Esophagus muscularis mucosa (tissue), 4 donors: ENCODE data around the gene PLBD2. TPM values are rescaled to one million over a fixed set of nuclear protein-coding genes. Genes with fewer than 3 reads are reported as not detected.

Experiments
- DNase-seq: peaks from one replicate; pipeline ENCODE4 v3.0.0-alpha.2; 2017; ENCODE audit errors: extremely low spot score
- H3K27ac ChIP-seq, 4 donors: fragments of 200-600 bp; sonication (generic); replicated peaks in 1 of 4; 1 replicate in 3 of 4; 2 replicates in 1 of 4; pipeline ENCODE4 v1.5.1; 2016 to 2019; ENCODE audit warnings: mild to moderate bottlenecking in 1 of 4
- H3K27me3 ChIP-seq, 4 donors: fragments of 200-600 bp; sonication (generic); one replicate each; pipeline versions ENCODE4 v1.5.1 to v1.6.0; 2016 to 2019
- H3K36me3 ChIP-seq, 4 donors: fragments of 200-600 bp; sonication (generic); one replicate each; pipeline ENCODE4 v1.5.1; 2016 to 2019
- H3K4me1 ChIP-seq, 4 donors: fragments of 200-600 bp; sonication (generic); one replicate each; pipeline ENCODE4 v1.5.1; 2016 to 2019
- H3K4me3 ChIP-seq, 4 donors: fragments of 200-600 bp; sonication (generic); 1 replicate in 2 of 4; 2 replicates in 2 of 4; pipeline ENCODE4 v1.5.1; 2016 to 2019; ENCODE audit warnings: mild to moderate bottlenecking in 4 of 4, moderate library complexity in 1 of 4
- H3K9me3 ChIP-seq, 4 donors: fragments of 200-600 bp; sonication (generic); 1 replicate in 3 of 4; 2 replicates in 1 of 4; pipeline ENCODE4 v1.5.1; 2016 to 2019
- CTCF ChIP-seq, 3 experiments: fragments of 200-600 bp in 2 of 3; fragments of 450-650 bp in 1 of 3; sonication (generic) in 2 of 3; IDR thresholded peaks; one replicate each; pipeline ENCODE4 v1.5.1; 2017 to 2019; ENCODE audit warnings: antibody characterized with exemption in 3 of 3, mild to moderate bottlenecking in 2 of 3, moderate library complexity in 1 of 3
- EP300 ChIP-seq: sonication (generic); formaldehyde crosslinking; IDR thresholded peaks from one replicate; pipeline ENCODE4 v1.6.1; 2017; ENCODE audit warnings: antibody characterized with exemption
- POLR2A ChIP-seq: fragments of 450-650 bp; IDR thresholded peaks from one replicate; pipeline ENCODE4 v1.6.1; 2017; ENCODE audit warnings: antibody characterized with exemption, moderate library complexity, mild to moderate bottlenecking, low read depth
- POLR2AphosphoS5 ChIP-seq, 2 donors: sonication (generic); formaldehyde crosslinking; IDR thresholded peaks; one replicate each; pipeline ENCODE4 v1.6.1; 2017; ENCODE audit warnings: antibody characterized with exemption in 2 of 2
- WGBS: methylation state at CpG from one replicate; pipeline ENCODE4 v1.1.5; 2018; 5-methylcytosine and 5-hydroxymethylcytosine counted together
- intact Hi-C: fragments of 100-400 bp; cut with DNase I; formaldehyde crosslinking; loops from one replicate; pipeline ENCODE4 v1.15.1; 2023
- total RNA-seq, 4 donors: library from RNA; depleted of rRNA; stranded (reverse); fragments of >200 nt; gene quantifications; one replicate each; pipeline versions ENCODE4 v1.1.0 to v1.2.1, GENCODE V29; 2016

The PLBD2 gene
- total RNA-seq, 4 donors from 2014 or later, result 30.2 to 60.9 (median 33.1) TPM

GRCh38 chr12:113400362-113400761, 42.0 kb downstream of the PLBD2 start:
- H3K27me3 ChIP-seq, result peaks cover 0 to 60% (median 0%) of the 10 kb centered on the region in 4 donors
- no peak for DNase-seq
- no peak for TF ChIP-seq CTCF (IDR thresholded peaks at IDR 0.05)
- no peak for TF ChIP-seq POLR2A
- no peak for TF ChIP-seq POLR2AphosphoS5 (IDR thresholded peaks at IDR 0.05)
- TF ChIP-seq EP300, result no peak
- WGBS, result 88% methylated on average over 4 of the region's 4 CpGs
- no peak overlapping the region for H3K27ac ChIP-seq
- intact Hi-C loops, result no loop called here
- no peak overlapping the region for H3K4me3 ChIP-seq
- no peaks in the 10 kb centered on the region for H3K9me3 ChIP-seq
- peaks cover 3 to 10% (median 7%) of the 10 kb centered on the region in 4 donors for H3K4me1 ChIP-seq
- H3K36me3 ChIP-seq, result no peaks in the 10 kb centered on the region

GRCh38 chr12:113401066-113402000, 42.9 kb downstream of the PLBD2 start:
- intact Hi-C loops, result no loop called here

GRCh38 chr12:113402586-113403260, 44.3 kb downstream of the PLBD2 start:
- Histone ChIP-seq H3K27me3 (peaks cover 0 to 54% (median 0%) of the 10 kb centered on the region in 4 donors), H3K9me3 (no peaks in the 10 kb centered on the region), H3K36me3 (no peaks in the 10 kb centered on the region), H3K4me3 (no peak overlapping the region), H3K27ac (no peak overlapping the region), H3K4me1 (peaks cover 3 to 10% (median 7%) of the 10 kb centered on the region in 4 donors)
- WGBS, result 91% methylated on average over 18 of the region's 23 CpGs
- no peak for TF ChIP-seq POLR2AphosphoS5 (IDR thresholded peaks at IDR 0.05)
- TF ChIP-seq CTCF (IDR thresholded peaks at IDR 0.05), result no peak
- no peak for TF ChIP-seq EP300
- no peak for TF ChIP-seq POLR2A
- DNase-seq, result no peak
- intact Hi-C loops, result no loop called here

More at GRCh38 chr12:113401066-113402000, 42.9 kb downstream of the PLBD2 start:
- DNase-seq, result no peak
- no peak for TF ChIP-seq POLR2AphosphoS5 (IDR thresholded peaks at IDR 0.05)
- no peak for TF ChIP-seq CTCF (IDR thresholded peaks at IDR 0.05)
- TF ChIP-seq EP300, result no peak
- no peak for TF ChIP-seq POLR2A
- Histone ChIP-seq H3K36me3 (no peaks in the 10 kb centered on the region), H3K27ac (no peak overlapping the region), H3K4me1 (peaks cover 3 to 10% (median 7%) of the 10 kb centered on the region in 4 donors), H3K4me3 (no peak overlapping the region), H3K27me3 (peaks cover 0 to 60% (median 0%) of the 10 kb centered on the region in 4 donors), H3K9me3 (no peaks in the 10 kb centered on the region)
- WGBS, result 75% methylated on average over 13 of the region's 13 CpGs

GRCh38 chr12:113403435-113404415, 45.3 kb downstream of the PLBD2 start, which contains the start of gene SDS:
Gene SDS, minus strand, starts transcription at chr12:113403887. Its CDS starts 4,179 bp downstream, at chr12:113399708.
- peaks cover 3 to 10% (median 7%) of the 10 kb centered on the region in 4 donors for H3K4me1 ChIP-seq
- H3K27me3 ChIP-seq, result peaks cover 0 to 44% (median 0%) of the 10 kb centered on the region in 4 donors
- H3K27ac ChIP-seq, result no peak within 1 kb of the TSS
- no peaks in the 10 kb centered on the region for H3K9me3 ChIP-seq
- TF ChIP-seq EP300 (no peak), POLR2AphosphoS5 (IDR thresholded peaks at IDR 0.05) (no peak), POLR2A (no peak), CTCF (IDR thresholded peaks at IDR 0.05) (no peak)
- intact Hi-C loops, result no loop called here
- WGBS, result 43% methylated on average over 14 of the region's 14 CpGs
- no peak for DNase-seq
- H3K36me3 ChIP-seq, result no peaks in the 10 kb centered on the region
- peak within 1 kb of the TSS in 2 of 4 donors; percentile 8 to 20 for H3K4me3 ChIP-seq
